Psoas muscle (tissue), 8 donors: ENCODE results near the gene RASSF6. TPM values are rescaled to one million over a fixed set of nuclear protein-coding genes. Genes with fewer than 3 reads are reported as not detected.

Experiments used
- ATAC-seq, 4 donors: fragments of 200-7000 bp; cut with Tn5 transposase; one replicate each; pipeline ENCODE4 v1.9.1; 2020; ENCODE audit warnings: moderate library complexity in 3 of 4, mild to moderate bottlenecking in 2 of 4
- DNase-seq, 2 donors: peaks; one replicate each; pipeline ENCODE4 v3.0.0-alpha.2; 2020
- H3K27ac ChIP-seq: fragments of 200-600 bp; one replicate; pipeline ENCODE4 v1.8.0; 2022
- H3K27me3 ChIP-seq, 3 donors: fragments of 200-600 bp in 1 of 3; one replicate each; pipeline versions ENCODE4 v1.6.1 to v1.8.0; 2013 to 2022; ENCODE audit warnings: low read length in 2 of 3, mild to moderate bottlenecking in 2 of 3, moderate library complexity in 1 of 3; ENCODE audit not compliant: insufficient read depth in 3 of 3
- H3K36me3 ChIP-seq, 2 donors: fragments of 200-600 bp in 1 of 2; one replicate each; pipeline versions ENCODE4 v1.6.1 to v1.8.0; 2013 to 2022; ENCODE audit warnings: low read depth in 1 of 2, mild to moderate bottlenecking in 1 of 2, moderate library complexity in 1 of 2; ENCODE audit not compliant: insufficient read depth in 1 of 2
- H3K4me1 ChIP-seq: fragments of 200-600 bp; one replicate; pipeline ENCODE4 v1.8.0; 2022
- H3K4me3 ChIP-seq: fragments of 200-600 bp; one replicate; pipeline ENCODE4 v1.8.0; 2022; ENCODE audit warnings: mild to moderate bottlenecking
- H3K9me3 ChIP-seq: fragments of 200-600 bp; one replicate; pipeline ENCODE4 v1.8.0; 2022
- WGBS, 3 donors: extraction: QIAGEN DNeasy Blood & Tissue Kit; methylation state at CpG; one replicate each; pipeline versions ENCODE4 v1.1.6 to v1.1.7; 2013; 5-methylcytosine and 5-hydroxymethylcytosine counted together
- intact Hi-C, 2 donors: fragments of 100-400 bp; cut with DNase I; formaldehyde crosslinking; loops; one replicate each; pipeline versions ENCODE4 v1.11.0 to v1.14.2; 2022
- polyA plus RNA-seq, 3 donors: library from polyadenylated mRNA; stranded (reverse); fragments of 200-250 nt; gene quantifications; one replicate each; pipeline ENCODE4 v1.2.3, GENCODE V29; 2013
- total RNA-seq, 4 donors: library from RNA; stranded (reverse); fragmentation: NEBNext Ultra II Directional in 2 of 4; extraction: Animal tissue kit (Norgen Biotek cat#: 25700) in 2 of 4; gene quantifications; one replicate each; pipeline versions ENCODE4 v1.2.1 to v1.2.4, GENCODE V29; 2021 to 2023
- TF ChIP-seq, protein P1 (sequence below): fragments of 200-600 bp; IDR thresholded peaks from one replicate; pipeline ENCODE4 v1.8.0; 2022; ENCODE audit warnings: antibody characterized with exemption
- donor health status: healthy with polysubstance abuse.
- donor health status: DM: no; HTN: no; CAD: no; lungs with moderate emphysema.
- donor health status: Bipolar disorder and iron deficiency.
- donor health status: healthy.
- donor health status: DM: yes; HTN: yes; CAD: no.
- donor health status: DM: no; HTN: no; CAD: no.
- donor health status: DM: no; HTN: no; CAD: no.
- donor health status: DM: yes; HTN: yes; CAD: no.

RASSF6 gene
- total and polyA plus RNA-seq, 7 donors: 0.01 TPM; not detected in 6

GRCh38 chr4:73663576-73663975 lies 43.3 kb upstream of the RASSF6 start:
- Histone ChIP-seq H3K4me3 (no peak overlapping the region), H3K27me3 (no peaks in the 10 kb centered on the region), H3K4me1 (no peaks in the 10 kb centered on the region), H3K36me3 (no peaks in the 10 kb centered on the region), H3K9me3 (no peaks in the 10 kb centered on the region), H3K27ac (no peak overlapping the region)
- no peak for ATAC-seq
- TF ChIP-seq, protein P1, sequence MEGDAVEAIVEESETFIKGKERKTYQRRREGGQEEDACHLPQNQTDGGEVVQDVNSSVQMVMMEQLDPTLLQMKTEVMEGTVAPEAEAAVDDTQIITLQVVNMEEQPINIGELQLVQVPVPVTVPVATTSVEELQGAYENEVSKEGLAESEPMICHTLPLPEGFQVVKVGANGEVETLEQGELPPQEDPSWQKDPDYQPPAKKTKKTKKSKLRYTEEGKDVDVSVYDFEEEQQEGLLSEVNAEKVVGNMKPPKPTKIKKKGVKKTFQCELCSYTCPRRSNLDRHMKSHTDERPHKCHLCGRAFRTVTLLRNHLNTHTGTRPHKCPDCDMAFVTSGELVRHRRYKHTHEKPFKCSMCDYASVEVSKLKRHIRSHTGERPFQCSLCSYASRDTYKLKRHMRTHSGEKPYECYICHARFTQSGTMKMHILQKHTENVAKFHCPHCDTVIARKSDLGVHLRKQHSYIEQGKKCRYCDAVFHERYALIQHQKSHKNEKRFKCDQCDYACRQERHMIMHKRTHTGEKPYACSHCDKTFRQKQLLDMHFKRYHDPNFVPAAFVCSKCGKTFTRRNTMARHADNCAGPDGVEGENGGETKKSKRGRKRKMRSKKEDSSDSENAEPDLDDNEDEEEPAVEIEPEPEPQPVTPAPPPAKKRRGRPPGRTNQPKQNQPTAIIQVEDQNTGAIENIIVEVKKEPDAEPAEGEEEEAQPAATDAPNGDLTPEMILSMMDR: no peak
- intact Hi-C loops: loop anchor here (5.0 kb wide), 3 partner anchors 199 to 469 kb away; no protein-coding TSS in a partner anchor
- DNase-seq: no peak

GRCh38 chr4:73662709-73663546 lies 42.7 kb upstream of the RASSF6 start:
- WGBS, 3 donors: 23 to 29% (median 28%) methylated on average over 6 of the region's 6 CpGs
- ATAC-seq: peak in 3 of 4 donors; percentile 52 to 70 (median 55)

DNA sequence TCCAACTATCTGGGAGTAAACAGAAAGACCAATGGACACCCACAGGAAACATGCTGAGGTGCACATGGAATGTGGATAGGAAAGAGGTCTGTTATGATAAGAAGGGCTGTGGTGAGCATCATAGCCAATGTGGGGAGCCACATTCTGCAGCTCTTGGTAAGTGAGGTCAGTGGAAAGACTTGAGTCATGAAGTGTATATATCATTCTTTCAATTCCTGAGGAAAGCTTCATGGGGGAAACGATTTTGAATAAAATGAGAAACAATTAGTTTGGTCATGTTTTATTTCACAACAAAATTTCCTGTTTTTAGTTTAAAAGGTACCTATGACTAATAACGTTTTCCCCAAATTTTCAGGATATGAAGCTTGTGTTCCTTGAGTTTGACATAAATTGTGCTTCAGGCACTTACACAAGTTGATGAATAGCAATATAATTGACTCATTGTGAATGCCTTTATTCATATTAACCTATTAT lies 41.4 kb upstream of the RASSF6 start:
- no peaks in the 10 kb centered on the region for H3K9me3 ChIP-seq
- TF ChIP-seq, protein P1: no peak
- WGBS, 3 donors: 62 to 70% (median 67%) methylated on average over 2 of the region's 2 CpGs
- no peaks in the 10 kb centered on the region for H3K36me3 ChIP-seq
- no peaks in the 10 kb centered on the region for H3K27me3 ChIP-seq
- ATAC-seq (no peak), DNase-seq (no peak)
- H3K4me3 ChIP-seq: no peak overlapping the region
- intact Hi-C loops: loop anchor here (5.0 kb wide), 3 partner anchors 201 to 471 kb away; no protein-coding TSS in a partner anchor
- no peaks in the 10 kb centered on the region for H3K4me1 ChIP-seq
- no peak overlapping the region for H3K27ac ChIP-seq

More at GRCh38 chr4:73662709-73663546, 42.7 kb upstream of the RASSF6 start:
- H3K27me3 ChIP-seq: no peaks in the 10 kb centered on the region
- no peak for DNase-seq
- no peaks in the 10 kb centered on the region for H3K36me3 ChIP-seq
- no peak overlapping the region for H3K27ac ChIP-seq
- H3K4me3 ChIP-seq: no peak overlapping the region
- H3K9me3 ChIP-seq: no peaks in the 10 kb centered on the region
- H3K4me1 ChIP-seq: no peaks in the 10 kb centered on the region
- TF ChIP-seq, protein P1: peak; percentile 55
- intact Hi-C loops: loop anchor here (5.0 kb wide), 3 partner anchors 199 to 469 kb away; no protein-coding TSS in a partner anchor

DNA sequence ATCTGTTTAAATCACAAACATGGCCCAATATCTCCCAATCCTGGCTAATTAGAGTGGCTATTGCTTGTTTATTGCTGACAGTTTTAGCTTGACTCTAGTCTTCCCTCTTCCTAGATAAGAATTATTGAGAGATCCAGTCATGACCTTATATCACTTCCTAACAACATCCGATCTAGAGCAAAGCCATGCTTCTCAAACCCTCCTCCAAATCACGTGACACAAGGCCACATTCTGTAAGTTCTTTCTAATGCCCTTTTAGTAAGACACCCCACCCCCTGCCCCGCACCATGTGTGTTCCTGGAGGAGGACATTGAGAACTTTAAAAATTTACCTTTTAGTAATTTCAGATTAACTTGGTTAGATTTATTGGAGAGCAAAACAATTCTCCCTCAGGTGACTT lies 40.6 kb upstream of the RASSF6 start:
- Histone ChIP-seq H3K27me3 (no peaks in the 10 kb centered on the region), H3K36me3 (no peaks in the 10 kb centered on the region), H3K9me3 (no peaks in the 10 kb centered on the region), H3K27ac (no peak overlapping the region), H3K4me1 (no peaks in the 10 kb centered on the region), H3K4me3 (no peak overlapping the region)
- DNase-seq: no peak
- TF ChIP-seq, protein P1: no peak
- no peak for ATAC-seq
- intact Hi-C loops: loop anchor here (5.0 kb wide), 3 partner anchors 201 to 471 kb away; no protein-coding TSS in a partner anchor
- WGBS, 3 donors: 80 to 88% (median 86%) methylated on average over 3 of the region's 3 CpGs
